HepG2 (cell line): ENCODE data around the gene CHMP4B. TPM values are rescaled to one million over a fixed set of nuclear protein-coding genes. Genes with fewer than 3 reads are reported as not detected.

ENCODE experiments used
- BRD4 ChIP-seq: sonication (generic); formaldehyde crosslinking; IDR thresholded peaks from 2 replicates; pipeline ENCODE4 v1.4.0; 2020; ENCODE audit warnings: missing genetic modification reagents
- FOSL2 ChIP-seq: sonication (generic); formaldehyde crosslinking; IDR thresholded peaks from 2 replicates; pipeline ENCODE4 v1.4.0; 2020; ENCODE audit warnings: missing genetic modification reagents
- FOXP4 ChIP-seq: sonication (generic); formaldehyde crosslinking; IDR thresholded peaks from 2 replicates; pipeline ENCODE4 v1.4.0; 2020; ENCODE audit warnings: missing genetic modification reagents
- GFI1 ChIP-seq: sonication (generic); formaldehyde crosslinking; IDR thresholded peaks from 2 replicates; pipeline ENCODE4 v1.5.0; 2020; ENCODE audit warnings: missing genetic modification reagents, mild to moderate bottlenecking, borderline replicate concordance
- KDM5B ChIP-seq: sonication (generic); formaldehyde crosslinking; IDR thresholded peaks from 2 replicates; pipeline ENCODE4 v1.4.0; 2020; ENCODE audit warnings: missing genetic modification reagents, mild to moderate bottlenecking, borderline replicate concordance
- KDM6A ChIP-seq: IDR thresholded peaks from 2 replicates; pipeline ENCODE4 v1.6.1; 2016; ENCODE audit warnings: low read depth
- MYC ChIP-seq: sonication (generic); formaldehyde crosslinking; IDR thresholded peaks from 2 replicates; pipeline ENCODE4 v1.9.0; 2021; ENCODE audit warnings: missing genetic modification reagents, borderline replicate concordance
- NFYB ChIP-seq: sonication (generic); formaldehyde crosslinking; IDR thresholded peaks from 2 replicates; pipeline ENCODE4 v1.4.0; 2020; ENCODE audit warnings: missing genetic modification reagents
- NR2F1 ChIP-seq, 2 experiments: fragments of 450-650 bp in 1 of 2; formaldehyde crosslinking in 1 of 2; IDR thresholded peaks; 2 replicates each; pipeline versions ENCODE4 v1.5.0 to v1.6.1; 2016 to 2020; ENCODE audit warnings: mild to moderate bottlenecking in 1 of 2, missing compliant biosample characterization in 1 of 2, missing genetic modification reagents in 1 of 2, moderate library complexity in 1 of 2
- PAWR ChIP-seq: sonication (generic); formaldehyde crosslinking; IDR thresholded peaks from 2 replicates; pipeline ENCODE4 v1.4.0; 2020; ENCODE audit warnings: missing genetic modification reagents, mild to moderate bottlenecking, borderline replicate concordance
- RBAK ChIP-seq: sonication (generic); formaldehyde crosslinking; IDR thresholded peaks from 2 replicates; pipeline ENCODE4 v1.5.1; 2020; ENCODE audit warnings: mild to moderate bottlenecking, missing genetic modification reagents
- RBM22 ChIP-seq: fragments of 200-400 bp; formaldehyde crosslinking; optimal IDR thresholded peaks from 2 replicates; pipeline ENCODE3; 2017; ENCODE audit warnings: mild to moderate bottlenecking, low read length, moderate library complexity
- RFX5 ChIP-seq: IDR thresholded peaks from 2 replicates; pipeline ENCODE4 v1.6.1; 2011; ENCODE audit warnings: low read depth, low read length, improper control_type of control experiment
- SMAD9 ChIP-seq: sonication (generic); formaldehyde crosslinking; IDR thresholded peaks from 2 replicates; pipeline ENCODE4 v1.5.1; 2020; ENCODE audit warnings: mild to moderate bottlenecking, missing genetic modification reagents
- XBP1 ChIP-seq: sonication (generic); formaldehyde crosslinking; IDR thresholded peaks from 2 replicates; pipeline ENCODE4 v1.5.0; 2020; ENCODE audit warnings: missing genetic modification reagents
- ZNF136 ChIP-seq: sonication (generic); formaldehyde crosslinking; IDR thresholded peaks from 2 replicates; pipeline ENCODE4 v1.8.1; 2022; ENCODE audit warnings: low read depth, mild to moderate bottlenecking, moderate library complexity, missing genetic modification reagents
- ZNF264 ChIP-seq: sonication (generic); formaldehyde crosslinking; IDR thresholded peaks from 2 replicates; pipeline ENCODE4 v1.4.0; 2020; ENCODE audit warnings: missing genetic modification reagents
- ZNF329 ChIP-seq: sonication (generic); formaldehyde crosslinking; IDR thresholded peaks from 2 replicates; pipeline ENCODE4 v1.9.0; 2021; ENCODE audit warnings: low read depth, mild to moderate bottlenecking, missing genetic modification reagents
- ZNF543 ChIP-seq: sonication (generic); formaldehyde crosslinking; IDR thresholded peaks from 2 replicates; pipeline ENCODE4 v1.4.0; 2020; ENCODE audit warnings: mild to moderate bottlenecking, missing genetic modification reagents
- ZNF619 ChIP-seq: sonication (generic); formaldehyde crosslinking; IDR thresholded peaks from 2 replicates; pipeline ENCODE4 v1.4.0; 2020; ENCODE audit warnings: mild to moderate bottlenecking, missing genetic modification reagents
- ZNF674 ChIP-seq: sonication (generic); formaldehyde crosslinking; IDR thresholded peaks from 2 replicates; pipeline ENCODE4 v1.5.0; 2020; ENCODE audit warnings: low read depth, mild to moderate bottlenecking, missing genetic modification reagents
- ZNF781 ChIP-seq: sonication (generic); formaldehyde crosslinking; IDR thresholded peaks from 2 replicates; pipeline ENCODE4 v1.5.1; 2020; ENCODE audit warnings: borderline replicate concordance, mild to moderate bottlenecking, missing genetic modification reagents; ENCODE audit errors: not compliant biosample characterization
- ZSCAN12 ChIP-seq: sonication (generic); formaldehyde crosslinking; IDR thresholded peaks from 2 replicates; pipeline ENCODE4 v1.9.0; 2021; ENCODE audit warnings: mild to moderate bottlenecking, missing genetic modification reagents
- ZSCAN31 ChIP-seq: sonication (generic); formaldehyde crosslinking; IDR thresholded peaks from 2 replicates; pipeline ENCODE4 v1.5.0; 2020; ENCODE audit warnings: low read depth, mild to moderate bottlenecking, missing genetic modification reagents
- polyA plus RNA-seq, 8 experiments: library from polyadenylated mRNA; depleted of rRNA in 3 of 8; stranded (reverse) in 7 of 8; unstranded in 1 of 8; fragments of >200 nt; fragmentation: Illumina TruSeq in 4 of 8; extraction: Trizol in 4 of 8; gene quantifications; 2 replicates each; pipeline versions ENCODE4 v1.2.1 to v1.2.3, GENCODE V29; 2011 to 2016; ENCODE audit warnings: low read depth in 4 of 8, missing spikeins in 1 of 8, mixed read lengths in 1 of 8; ENCODE audit not compliant: insufficient read depth in 1 of 8
- total RNA-seq, 5 experiments: library from RNA; depleted of rRNA; stranded (reverse); fragments of >200 nt; fragmentation: Illumina TruSeq; extraction: Trizol; gene quantifications; 2 replicates each; pipeline ENCODE4 v1.2.3, GENCODE V29; 2016; ENCODE audit warnings: low read depth in 1 of 5
- TF ChIP-seq, protein P1 (sequence below): sonication (generic); formaldehyde crosslinking; conservative IDR thresholded peaks from 2 replicates; pipeline ENCODE4 v1.8.1; 2023; ENCODE audit warnings: missing genetic modification reagents
- TF ChIP-seq, protein P2 (sequence below): sonication (generic); formaldehyde crosslinking; IDR thresholded peaks from 2 replicates; pipeline ENCODE4 v1.8.1; 2023; ENCODE audit warnings: mild to moderate bottlenecking, inconsistent platforms, moderate library complexity, missing genetic modification reagents, borderline replicate concordance
- TF ChIP-seq, protein P3 (sequence below): sonication (generic); formaldehyde crosslinking; IDR thresholded peaks from 2 replicates; pipeline ENCODE4 v1.4.0; 2020; ENCODE audit warnings: missing genetic modification reagents, mild to moderate bottlenecking, borderline replicate concordance

CHMP4B gene
- total and polyA plus RNA-seq, 2 of the 13 experiments (the other 11 are each of a cell fraction or from before 2014, with no cell fraction given), result 40.1 to 45.6 TPM

DNA sequence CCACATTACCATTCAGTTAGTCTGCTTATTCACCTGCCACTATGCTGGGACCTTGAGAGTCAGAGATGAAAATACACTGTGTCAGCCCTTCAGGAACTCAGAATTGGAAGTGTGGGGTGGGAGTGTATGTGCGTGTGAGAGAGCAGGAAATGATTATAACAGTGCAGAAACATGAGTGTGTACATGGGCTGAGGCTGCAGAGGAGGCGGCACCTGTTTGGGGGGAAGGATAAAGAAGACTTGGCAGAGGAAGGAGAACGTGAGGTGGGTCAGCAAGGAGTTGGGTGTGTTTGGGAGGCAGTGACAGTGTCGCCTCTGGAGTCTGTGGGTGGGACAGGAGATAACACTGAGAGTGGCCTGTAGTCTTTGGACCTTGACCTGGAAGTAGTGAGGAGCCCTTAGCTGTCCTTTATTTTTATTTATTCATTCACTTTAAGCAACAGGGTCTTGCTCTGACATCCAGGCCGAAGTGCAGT is 3.1 kb downstream of the CHMP4B start (continued):
- no peak for TF ChIP-seq ZSCAN31 (CRISPR knock-in tag)
- TF ChIP-seq ZNF781 (CRISPR knock-in tag), result no peak
- no peak for TF ChIP-seq PAWR
- no peak for TF ChIP-seq RBM22
- TF ChIP-seq XBP1, result no peak
- TF ChIP-seq, protein P1, sequence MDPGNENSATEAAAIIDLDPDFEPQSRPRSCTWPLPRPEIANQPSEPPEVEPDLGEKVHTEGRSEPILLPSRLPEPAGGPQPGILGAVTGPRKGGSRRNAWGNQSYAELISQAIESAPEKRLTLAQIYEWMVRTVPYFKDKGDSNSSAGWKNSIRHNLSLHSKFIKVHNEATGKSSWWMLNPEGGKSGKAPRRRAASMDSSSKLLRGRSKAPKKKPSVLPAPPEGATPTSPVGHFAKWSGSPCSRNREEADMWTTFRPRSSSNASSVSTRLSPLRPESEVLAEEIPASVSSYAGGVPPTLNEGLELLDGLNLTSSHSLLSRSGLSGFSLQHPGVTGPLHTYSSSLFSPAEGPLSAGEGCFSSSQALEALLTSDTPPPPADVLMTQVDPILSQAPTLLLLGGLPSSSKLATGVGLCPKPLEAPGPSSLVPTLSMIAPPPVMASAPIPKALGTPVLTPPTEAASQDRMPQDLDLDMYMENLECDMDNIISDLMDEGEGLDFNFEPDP (CRISPR knock-in tag), result no peak
- TF ChIP-seq SMAD9 (CRISPR knock-in tag), result 0 out of 2 replicates have a peak, but pooled peaks have one; percentile 51
- TF ChIP-seq NFYB (CRISPR knock-in tag), result no peak
- TF ChIP-seq ZNF619 (CRISPR knock-in tag), result peak; percentile 49; the same call in 1 of the 2 replicates
- no peak for TF ChIP-seq ZNF264 (CRISPR knock-in tag)
- no peak for TF ChIP-seq BRD4 (CRISPR knock-in tag)
- no peak for TF ChIP-seq FOSL2
- no peak for TF ChIP-seq KDM6A (CRISPR knock-in tag)
- TF ChIP-seq NR2F1 (CRISPR knock-in tag; IDR thresholded peaks at IDR 0.05), result no peak
- TF ChIP-seq GFI1 (CRISPR knock-in tag), result no peak
- TF ChIP-seq FOXP4, result peak; percentile 58
- no peak for TF ChIP-seq RFX5
- TF ChIP-seq ZNF543 (CRISPR knock-in tag), result peak; percentile 33; the same call in 1 of the 2 replicates
- TF ChIP-seq, protein P2, sequence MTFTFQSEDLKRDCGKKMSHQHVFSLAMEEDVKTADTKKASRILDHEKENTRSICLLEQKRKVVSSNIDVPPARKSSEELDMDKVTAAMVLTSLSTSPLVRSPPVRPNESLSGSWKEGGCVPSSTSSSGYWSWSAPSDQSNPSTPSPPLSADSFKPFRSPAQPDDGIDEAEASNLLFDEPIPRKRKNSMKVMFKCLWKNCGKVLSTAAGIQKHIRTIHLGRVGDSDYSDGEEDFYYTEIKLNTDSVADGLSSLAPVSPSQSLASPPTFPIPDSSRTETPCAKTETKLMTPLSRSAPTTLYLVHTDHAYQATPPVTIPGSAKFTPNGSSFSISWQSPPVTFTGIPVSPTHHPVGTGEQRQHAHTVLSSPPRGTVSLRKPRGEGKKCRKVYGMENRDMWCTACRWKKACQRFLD, result no peak
- no peak for TF ChIP-seq ZSCAN12 (CRISPR knock-in tag)
- no peak; the same call in 1 of the 2 replicates for TF ChIP-seq MYC (CRISPR knock-in tag)
- TF ChIP-seq KDM5B (CRISPR knock-in tag), result no peak
- no peak for TF ChIP-seq ZNF329 (CRISPR knock-in tag)
- no peak for TF ChIP-seq ZNF674 (CRISPR knock-in tag)
- TF ChIP-seq ZNF136, result 0 out of 2 replicates have a peak, but pooled peaks have one; percentile 47
- TF ChIP-seq RBAK (CRISPR knock-in tag), result no peak
- TF ChIP-seq, protein P3, sequence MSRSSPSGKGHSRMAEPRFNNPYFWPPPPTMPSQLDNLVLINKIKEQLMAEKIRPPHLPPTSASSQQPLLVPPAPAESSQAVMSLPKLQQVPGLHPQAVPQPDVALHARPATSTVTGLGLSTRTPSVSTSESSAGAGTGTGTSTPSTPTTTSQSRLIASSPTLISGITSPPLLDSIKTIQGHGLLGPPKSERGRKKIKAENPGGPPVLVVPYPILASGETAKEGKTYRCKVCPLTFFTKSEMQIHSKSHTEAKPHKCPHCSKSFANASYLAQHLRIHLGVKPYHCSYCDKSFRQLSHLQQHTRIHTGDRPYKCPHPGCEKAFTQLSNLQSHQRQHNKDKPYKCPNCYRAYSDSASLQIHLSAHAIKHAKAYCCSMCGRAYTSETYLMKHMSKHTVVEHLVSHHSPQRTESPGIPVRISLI, result no peak
